H9 (cell line): Measurements from ENCODE around the gene NSRP1. TPM values are rescaled to one million over a fixed set of nuclear protein-coding genes. Genes with fewer than 3 reads are reported as not detected.

Source experiments
- DNase-seq: peaks from one replicate; pipeline ENCODE4 v3.0.0-alpha.2; 2017
- H2AFZ ChIP-seq: one replicate; pipeline ENCODE4 v1.6.1; 2013; ENCODE audit warnings: mild to moderate bottlenecking, low read length, control low read depth, moderate library complexity
- H2AK5ac ChIP-seq: 2 replicates; pipeline ENCODE4 v1.6.1; 2013; ENCODE audit warnings: low read length, control low read depth, mixed read lengths; ENCODE audit not compliant: insufficient read length
- H2BK120ac ChIP-seq: one replicate; pipeline ENCODE4 v1.6.1; 2013; ENCODE audit warnings: low read depth, mild to moderate bottlenecking, low read length, control low read depth, inconsistent platforms; ENCODE audit not compliant: poor library complexity, severe bottlenecking
- H2BK12ac ChIP-seq: 2 replicates; pipeline ENCODE4 v1.6.1; 2013; ENCODE audit warnings: low read length, control low read depth, mixed read lengths, low read depth; ENCODE audit not compliant: insufficient read length
- H2BK15ac ChIP-seq: 2 replicates; pipeline ENCODE4 v1.6.1; 2013; ENCODE audit warnings: low read depth, low read length, control low read depth
- H2BK20ac ChIP-seq: one replicate; pipeline ENCODE4 v1.6.1; 2013; ENCODE audit warnings: low read depth, mild to moderate bottlenecking, low read length, control low read depth, inconsistent platforms; ENCODE audit not compliant: poor library complexity, severe bottlenecking
- H2BK5ac ChIP-seq: 2 replicates; pipeline ENCODE4 v1.6.1; 2013; ENCODE audit warnings: low read length, control low read depth, mixed read lengths; ENCODE audit not compliant: insufficient read length
- H3K14ac ChIP-seq: 2 replicates; pipeline ENCODE4 v1.6.1; 2013; ENCODE audit warnings: low read length, control low read depth; ENCODE audit not compliant: insufficient read depth
- H3K18ac ChIP-seq: 2 replicates; pipeline ENCODE4 v1.6.1; 2013; ENCODE audit warnings: low read depth, mild to moderate bottlenecking, mixed read lengths, low read length, control low read depth; ENCODE audit not compliant: insufficient read length
- H3K23ac ChIP-seq: 2 replicates; pipeline ENCODE4 v1.6.1; 2013; ENCODE audit warnings: low read length, control low read depth, mixed read lengths, low read depth; ENCODE audit not compliant: insufficient read length
- H3K23me2 ChIP-seq: 2 replicates; pipeline ENCODE4 v1.6.1; 2013; ENCODE audit warnings: low read depth, mild to moderate bottlenecking, mixed read lengths, low read length, control low read depth; ENCODE audit not compliant: insufficient read length, poor library complexity, severe bottlenecking
- H3K27ac ChIP-seq: 2 replicates; pipeline ENCODE4 v1.5.1; 2013; ENCODE audit warnings: low read length, control low read depth, mixed read lengths, low read depth; ENCODE audit not compliant: insufficient read length
- H3K27me3 ChIP-seq: 2 replicates; pipeline ENCODE4 v1.6.1; 2013; ENCODE audit warnings: low read length, control low read depth, inconsistent platforms; ENCODE audit not compliant: insufficient read depth
- H3K4ac ChIP-seq: 2 replicates; pipeline ENCODE4 v1.6.1; 2013; ENCODE audit warnings: low read depth, mild to moderate bottlenecking, control low read depth, inconsistent platforms, low read length, moderate library complexity
- H3K4me1 ChIP-seq: 2 replicates; pipeline ENCODE4 v1.6.1; 2013; ENCODE audit warnings: low read length, control low read depth, inconsistent platforms; ENCODE audit not compliant: insufficient read depth
- H3K4me2 ChIP-seq: 2 replicates; pipeline ENCODE4 v1.6.1; 2013; ENCODE audit warnings: low read length, control low read depth, mixed read lengths; ENCODE audit not compliant: insufficient read length, insufficient read depth
- H3K56ac ChIP-seq: 2 replicates; pipeline ENCODE4 v1.6.1; 2013; ENCODE audit warnings: low read depth, mild to moderate bottlenecking, mixed read lengths, low read length, control low read depth; ENCODE audit not compliant: insufficient read length
- H3K79me1 ChIP-seq: 2 replicates; pipeline ENCODE4 v1.6.1; 2013; ENCODE audit warnings: low read depth, mild to moderate bottlenecking, moderate library complexity, low read length, control low read depth, inconsistent platforms; ENCODE audit not compliant: insufficient read depth, poor library complexity, severe bottlenecking
- H3K79me2 ChIP-seq: 2 replicates; pipeline ENCODE4 v1.6.1; 2013; ENCODE audit warnings: low read length, control low read depth, inconsistent platforms; ENCODE audit not compliant: insufficient read depth
- H3K9ac ChIP-seq: 2 replicates; pipeline ENCODE4 v1.6.1; 2013; ENCODE audit warnings: low read length, control low read depth, mixed read lengths; ENCODE audit not compliant: insufficient read length; ENCODE audit errors: extremely low read depth
- H3K9me3 ChIP-seq: one replicate; pipeline ENCODE4 v1.6.1; 2013; ENCODE audit warnings: low read depth, low read length, inconsistent platforms; ENCODE audit not compliant: control insufficient read depth
- H3T11ph ChIP-seq: one replicate; pipeline ENCODE4 v1.6.1; 2013; ENCODE audit warnings: mild to moderate bottlenecking, low read length, control low read depth, inconsistent platforms
- H4K20me1 ChIP-seq: one replicate; pipeline ENCODE4 v1.6.1; 2013; ENCODE audit not compliant: control insufficient read depth, insufficient read length, insufficient read depth
- H4K5ac ChIP-seq: 2 replicates; pipeline ENCODE4 v1.6.1; 2013; ENCODE audit warnings: low read depth, mild to moderate bottlenecking, mixed read lengths, low read length, control low read depth; ENCODE audit not compliant: insufficient read length
- H4K8ac ChIP-seq: replicated peaks from 2 replicates; pipeline ENCODE4 v1.6.1; 2013; ENCODE audit warnings: low read length, control low read depth, mixed read lengths, low read depth; ENCODE audit not compliant: insufficient read length
- H4K91ac ChIP-seq: 2 replicates; pipeline ENCODE4 v1.6.1; 2013; ENCODE audit warnings: low read depth, mild to moderate bottlenecking, moderate library complexity, mixed read lengths, low read length, control low read depth; ENCODE audit not compliant: insufficient read length
- H3K27ac Mint-ChIP-seq, 3 experiments: 2 replicates in 2 of 3; 3 replicates in 1 of 3; pipeline ENCODE4 v1.8.0; 2020 to 2021; ENCODE audit warnings: mixed read lengths in 3 of 3, mild to moderate bottlenecking in 1 of 3, moderate library complexity in 1 of 3
- H3K27me3 Mint-ChIP-seq: 2 replicates; pipeline ENCODE4 v1.8.0; 2021; ENCODE audit warnings: low read depth, mild to moderate bottlenecking, moderate library complexity, mixed read lengths
- H3K36me3 Mint-ChIP-seq, 3 experiments: 2 replicates in 2 of 3; 3 replicates in 1 of 3; pipeline ENCODE4 v1.8.0; 2020 to 2021; ENCODE audit warnings: low read depth in 3 of 3, mixed read lengths in 3 of 3; ENCODE audit not compliant: insufficient read depth in 1 of 3
- H3K4me1 Mint-ChIP-seq, 2 experiments: 2 replicates each; pipeline ENCODE4 v1.8.0; 2020; ENCODE audit warnings: mixed read lengths in 2 of 2
- H3K4me3 Mint-ChIP-seq, 2 experiments: 2 replicates in 1 of 2; 3 replicates in 1 of 2; pipeline ENCODE4 v1.8.0; 2020 to 2021; ENCODE audit warnings: mild to moderate bottlenecking in 2 of 2, mixed read lengths in 2 of 2, moderate library complexity in 1 of 2
- H3K9me3 Mint-ChIP-seq, 2 experiments: 2 replicates in 1 of 2; 3 replicates in 1 of 2; pipeline ENCODE4 v1.8.0; 2020; ENCODE audit warnings: mild to moderate bottlenecking in 2 of 2, mixed read lengths in 2 of 2, moderate library complexity in 1 of 2
- CTCF ChIP-seq: fragments of 200-600 bp; sonication (generic); conservative IDR thresholded peaks from 3 replicates; pipeline ENCODE4 v1.8.0; 2021; ENCODE audit warnings: antibody characterized with exemption, mild to moderate bottlenecking
- WGBS: extraction: QIAGEN DNeasy Blood & Tissue Kit; methylation state at CpG from one replicate; pipeline ENCODE4 v1.1.7; 2013; ENCODE audit warnings: missing lambda C conversion rate, low lambda C conversion rate, mixed read lengths; ENCODE audit not compliant: insufficient read length; ENCODE audit errors: extremely low coverage; 5-methylcytosine and 5-hydroxymethylcytosine counted together
- total RNA-seq: library from RNA; stranded (reverse); gene quantifications from 2 replicates; pipeline ENCODE4 v1.2.1, GENCODE V29; 2021

Gene NSRP1
- total RNA-seq, 1 experiment from 2014 or later: 33.3 TPM

- Mint-ChIP-seq H3K36me3 (no peaks in the 10 kb centered on the region; a peak in 2 of 7 replicates), H3K4me3 (no peak overlapping the region), H3K27me3 (no peaks in the 10 kb centered on the region; the same call in none of the 2 replicates), H3K4me1 (peaks cover 6 to 17% of the 10 kb centered on the region in 2 experiments), H3K9me3 (peaks cover 0 to 3% of the 10 kb centered on the region in 2 experiments; a peak in 2 of 5 replicates), H3K27ac (no peak overlapping the region)
- no peaks in the 10 kb centered on the region for H3K27me3 ChIP-seq
- no peak for TF ChIP-seq CTCF
- no peak overlapping the region for H2BK15ac ChIP-seq
- no peak overlapping the region for H2BK5ac ChIP-seq
- no peak overlapping the region for H3K14ac ChIP-seq
- H2BK20ac ChIP-seq: no peak overlapping the region
- no peaks in the 10 kb centered on the region for H3K4me1 ChIP-seq
- no peak overlapping the region for H3K56ac ChIP-seq
- no peak overlapping the region for H4K5ac ChIP-seq
- no peaks in the 10 kb centered on the region for H4K20me1 ChIP-seq
- no peak overlapping the region for H3K23ac ChIP-seq
- H3K79me2 ChIP-seq: no peaks in the 10 kb centered on the region
- no peak overlapping the region for H3K4ac ChIP-seq
- no peak overlapping the region for H3K4me2 ChIP-seq
- no peak overlapping the region for H2BK12ac ChIP-seq
- no peak overlapping the region for H3K9ac ChIP-seq
- no peak overlapping the region for H3K18ac ChIP-seq
- H3K79me1 ChIP-seq: no peaks in the 10 kb centered on the region
- H2AFZ ChIP-seq: no peak overlapping the region
- no peak overlapping the region for H3K27ac ChIP-seq
- no peak overlapping the region for H3T11ph ChIP-seq
- no peak overlapping the region for H4K91ac ChIP-seq
- no peaks in the 10 kb centered on the region for H3K9me3 ChIP-seq
- no peak overlapping the region for H2BK120ac ChIP-seq
- H2AK5ac ChIP-seq: no peak overlapping the region
- DNase-seq: no peak
- no CpG with 5 or more reads among the region's 9 CpGs for WGBS
- peaks cover 4% of the 10 kb centered on the region for H3K23me2 ChIP-seq
- no peak overlapping the region for H4K8ac ChIP-seq
These were observed 102.2 kb downstream of the NSRP1 start for GRCh38 chr17:30218799-30219198.
